ENCODE data around the gene MYRIP.
A peak's percentile ranks its signal among the peaks of the same experiment; 100 is the strongest.

MYRIP gene

DNA sequence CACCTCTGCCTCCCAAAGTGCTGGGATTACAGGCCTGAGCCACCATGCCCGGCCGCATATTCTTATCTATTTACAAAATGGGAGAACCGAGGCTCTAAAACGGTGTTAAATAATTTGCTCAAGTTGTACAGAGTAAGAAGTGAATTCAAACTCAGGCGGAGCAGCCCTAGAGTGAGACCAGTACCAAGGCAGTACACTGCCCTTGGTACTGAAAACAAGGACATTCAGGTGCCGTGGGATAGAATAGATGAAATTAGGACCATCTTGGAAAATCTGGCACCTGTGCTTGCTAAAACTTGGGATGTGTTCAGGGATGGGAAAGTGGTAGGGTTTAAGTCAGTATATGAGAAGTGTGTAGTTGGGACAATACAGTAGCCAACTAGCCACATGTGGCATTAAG lies 100.7 kb downstream of the MYRIP start:
- no peak for DNase-seq

DNA sequence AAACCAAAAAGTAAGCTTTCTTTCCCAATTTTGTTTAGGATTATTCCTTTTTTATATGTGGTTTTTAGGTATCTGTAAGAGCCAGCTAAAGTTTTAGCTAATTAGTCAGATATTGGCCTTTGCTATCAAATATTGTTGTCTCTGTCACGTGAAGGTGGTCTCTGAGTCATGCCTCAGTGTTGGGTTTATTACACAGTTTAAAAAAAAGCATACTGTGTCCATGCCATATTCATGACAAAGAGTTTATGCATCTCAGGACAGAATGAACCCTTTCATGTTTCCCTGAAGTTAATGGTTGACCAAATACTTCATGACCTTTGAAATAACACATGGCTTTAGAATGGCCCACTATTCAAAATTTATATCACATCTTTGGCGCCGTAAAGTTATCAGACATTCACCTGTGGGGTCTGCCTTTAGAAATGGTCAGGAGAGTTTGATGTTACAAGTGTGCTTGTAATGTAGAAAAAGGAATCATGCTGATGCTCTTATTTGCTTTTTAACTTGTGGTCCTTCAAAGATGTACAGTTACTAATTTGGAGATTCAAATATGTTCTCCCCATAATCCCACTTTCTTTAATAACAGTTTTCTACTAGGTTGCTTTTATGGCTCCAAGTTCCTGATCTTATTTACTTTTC lies 101.5 kb downstream of the MYRIP start:
- DNase-seq, result no peak

DNA sequence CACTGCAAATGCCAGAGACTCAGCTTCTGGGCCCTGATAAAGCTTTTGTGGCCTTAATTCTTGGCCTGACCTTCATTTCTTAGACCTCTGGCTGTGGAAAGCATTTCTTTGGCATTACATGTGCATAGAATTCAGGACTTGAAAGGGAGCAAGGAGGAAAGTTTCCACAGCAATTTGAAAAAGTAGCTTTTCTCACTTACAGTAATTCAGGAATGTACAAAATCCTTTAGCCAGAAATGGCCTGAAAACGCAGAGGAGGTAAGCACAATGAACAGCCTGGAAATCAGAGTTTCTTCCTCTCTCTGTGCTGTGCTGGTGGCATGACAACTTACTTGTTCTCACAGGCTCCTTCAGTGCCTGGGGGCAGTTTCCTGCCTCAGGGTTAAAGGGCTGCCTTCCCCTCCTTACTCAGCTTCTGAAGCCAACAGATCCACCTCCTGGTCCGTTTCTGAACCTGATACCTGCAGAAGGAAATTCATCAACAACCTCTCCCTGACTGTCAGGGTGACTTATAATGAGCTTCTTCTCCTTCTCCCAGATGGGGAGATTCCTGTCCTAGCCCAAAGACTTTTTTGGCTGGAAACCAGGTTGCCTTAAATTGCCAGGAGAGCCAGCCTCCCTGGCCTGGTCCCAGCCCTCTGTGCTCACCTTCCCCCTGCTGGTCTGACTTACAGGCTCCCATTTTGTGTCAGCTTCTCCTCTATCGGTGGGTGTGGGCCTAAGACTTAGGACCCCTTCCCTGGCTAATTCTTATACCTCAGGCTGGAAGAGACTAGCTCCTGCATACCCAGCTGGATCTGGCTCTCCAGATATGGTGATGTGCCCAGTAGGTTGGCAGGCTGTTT lies 102.3 kb downstream of the MYRIP start:
- peak; percentile 16 for DNase-seq

DNA sequence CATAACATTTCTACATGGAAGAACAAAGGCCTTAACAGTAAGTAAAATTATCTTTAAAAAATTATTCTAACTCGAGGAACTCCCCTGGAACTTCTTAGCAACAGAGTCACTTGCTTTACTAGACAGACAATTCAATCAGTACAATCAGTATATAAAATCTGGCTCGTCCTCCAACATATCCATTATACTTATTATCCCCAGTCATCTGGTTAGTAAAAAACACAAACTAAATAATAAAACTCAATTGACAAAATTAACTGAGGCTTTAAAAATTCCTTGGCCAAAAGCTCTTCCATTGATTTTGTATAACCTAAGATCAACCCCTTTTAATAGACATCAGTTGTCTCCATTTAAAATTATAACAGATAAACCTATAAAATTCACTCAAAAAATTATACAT lies 105.6 kb downstream of the MYRIP start:
- DNase-seq, result no peak

DNA sequence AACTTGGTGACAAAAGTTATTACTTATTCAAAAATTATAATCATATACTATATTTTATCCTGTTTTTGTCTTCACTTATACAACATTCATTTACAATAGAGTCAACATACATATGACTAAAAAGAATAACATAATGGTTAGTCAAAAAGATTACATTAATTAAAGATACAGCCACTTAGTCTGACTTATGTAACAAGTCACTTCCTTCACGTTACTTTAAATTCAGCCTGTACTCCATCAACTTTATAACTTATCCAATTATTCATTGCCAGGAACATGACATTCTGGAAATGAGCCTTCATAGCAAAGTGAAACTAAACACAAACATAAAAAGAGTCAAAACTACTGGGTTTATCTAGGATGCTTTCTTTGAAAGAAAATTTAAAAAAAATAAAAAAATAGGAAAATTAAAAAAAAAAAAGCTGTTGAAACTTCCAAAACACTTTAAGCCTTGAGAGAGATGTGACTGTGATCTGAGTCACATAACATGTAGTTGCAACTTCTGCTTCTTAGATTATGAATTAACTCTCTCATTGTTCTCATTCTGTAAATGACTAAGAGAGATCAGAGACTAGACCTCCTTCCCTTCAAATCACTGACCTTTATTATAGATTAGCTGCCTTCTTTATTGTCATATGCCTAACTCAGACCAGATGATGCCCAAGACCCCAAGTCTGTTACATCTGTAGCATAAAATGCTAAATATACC lies 107.8 kb downstream of the MYRIP start:
- DNase-seq, result no peak

DNA sequence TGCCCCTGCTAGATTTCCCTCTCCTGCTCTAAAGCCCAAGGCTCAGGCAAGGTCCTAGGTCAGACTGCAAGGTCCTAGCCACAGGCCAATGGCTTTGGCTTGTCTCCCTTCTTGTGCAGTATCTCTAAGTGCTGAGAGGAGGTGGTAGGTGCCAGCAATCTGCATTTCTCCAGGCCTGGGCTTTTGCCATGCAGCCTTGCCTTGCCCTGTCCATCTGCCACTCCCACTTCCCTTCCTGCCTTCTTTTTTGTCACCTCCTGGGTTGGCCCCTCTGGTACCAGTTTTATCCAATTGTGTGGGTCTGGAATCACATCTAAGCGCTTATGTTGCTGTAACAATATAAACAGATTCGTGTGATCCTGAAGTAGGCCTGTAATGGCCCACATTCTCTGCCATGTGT lies 109.9 kb downstream of the MYRIP start:
- DNase-seq, result no peak

DNA sequence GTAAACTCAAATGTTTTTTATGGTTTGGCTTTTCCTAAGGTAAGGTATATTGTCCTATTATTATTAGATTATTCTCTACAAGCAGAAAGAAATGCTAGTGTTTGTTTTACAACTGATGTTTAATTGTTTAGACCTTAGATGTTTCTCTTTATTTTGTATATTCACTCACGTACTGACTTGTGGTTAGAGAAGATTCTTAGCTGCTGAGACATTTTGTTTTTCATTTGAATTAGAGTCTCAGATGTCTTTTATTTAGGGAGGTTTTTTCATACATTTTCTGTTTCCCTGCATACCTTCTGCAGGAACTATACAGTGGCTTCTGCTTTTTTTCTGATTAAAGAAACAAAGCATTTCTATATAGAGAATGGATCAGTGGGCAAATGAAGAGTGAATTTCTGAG lies 110.9 kb downstream of the MYRIP start:
- no peak for DNase-seq

DNA sequence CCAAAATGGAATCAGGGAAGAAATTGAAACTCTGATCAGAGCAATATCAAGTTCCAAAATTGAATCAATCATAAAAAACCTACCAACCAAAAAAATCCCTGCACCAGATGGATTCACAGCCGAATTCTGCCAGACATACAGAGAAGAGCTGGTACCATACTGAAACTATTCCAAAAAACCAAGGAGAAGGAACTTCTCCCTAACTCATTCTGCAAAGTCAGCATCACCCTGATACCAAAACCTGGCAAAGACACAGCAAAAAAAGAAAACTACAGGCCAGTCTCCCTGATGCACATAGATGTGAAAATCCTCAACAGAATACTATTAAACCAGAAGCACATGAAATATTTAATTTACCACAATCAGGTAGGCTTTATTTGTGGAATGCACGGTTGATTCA lies 118.1 kb downstream of the MYRIP start:
- no peak for DNase-seq

DNA sequence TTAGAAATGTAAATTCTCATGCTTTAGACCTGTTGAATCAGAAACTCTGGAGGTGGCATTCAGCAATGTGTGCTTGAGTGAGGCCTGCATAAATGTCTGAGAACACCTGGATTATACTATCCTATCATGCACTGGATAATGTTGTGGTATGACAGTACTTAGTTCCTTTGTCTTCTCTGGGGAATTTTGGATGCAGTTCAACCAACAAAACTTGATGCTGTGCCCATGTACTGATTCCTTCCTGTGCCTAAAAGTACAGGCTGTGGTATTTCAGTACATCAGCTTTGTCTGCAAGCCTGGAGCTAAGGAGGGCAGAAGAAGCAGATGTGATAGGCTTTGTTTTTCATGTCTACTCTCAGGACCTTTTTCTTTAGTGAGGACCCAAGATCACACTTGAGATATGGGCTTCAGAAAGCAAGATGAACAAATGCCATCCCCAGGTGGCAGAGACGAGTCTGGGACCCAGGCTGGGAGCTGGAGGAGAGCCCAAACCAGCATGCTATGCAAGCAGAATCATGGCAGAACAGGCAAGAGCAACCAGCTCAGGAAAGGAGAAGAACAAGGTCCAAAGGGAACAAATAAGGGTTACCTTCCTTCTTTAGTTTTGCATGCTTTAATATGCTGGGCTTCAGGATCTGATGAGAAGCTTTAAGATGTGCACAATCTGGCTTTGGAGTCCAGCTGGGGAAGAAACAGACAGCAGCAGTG lies 124.7 kb downstream of the MYRIP start:
- DNase-seq, result no peak

DNA sequence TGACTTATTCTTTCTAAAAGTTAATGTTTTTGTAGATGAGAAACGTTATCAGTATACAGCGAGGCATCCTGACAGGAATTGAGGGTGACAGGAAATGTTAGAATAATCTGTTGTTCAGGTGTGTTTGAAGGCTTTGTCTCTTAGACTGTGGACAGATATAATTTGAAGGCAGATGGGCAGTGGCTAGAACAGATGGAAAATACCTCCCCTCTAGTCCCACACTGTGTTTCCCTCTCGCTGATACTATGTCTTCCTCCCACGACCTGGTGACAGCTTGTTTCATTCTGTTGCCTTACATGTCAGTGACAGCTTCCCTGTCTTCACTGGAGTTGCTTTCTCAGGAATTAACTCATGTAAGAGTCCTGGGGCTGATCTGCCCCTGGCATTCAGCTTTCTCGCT lies 125.3 kb downstream of the MYRIP start:
- DNase-seq, result no peak

DNA sequence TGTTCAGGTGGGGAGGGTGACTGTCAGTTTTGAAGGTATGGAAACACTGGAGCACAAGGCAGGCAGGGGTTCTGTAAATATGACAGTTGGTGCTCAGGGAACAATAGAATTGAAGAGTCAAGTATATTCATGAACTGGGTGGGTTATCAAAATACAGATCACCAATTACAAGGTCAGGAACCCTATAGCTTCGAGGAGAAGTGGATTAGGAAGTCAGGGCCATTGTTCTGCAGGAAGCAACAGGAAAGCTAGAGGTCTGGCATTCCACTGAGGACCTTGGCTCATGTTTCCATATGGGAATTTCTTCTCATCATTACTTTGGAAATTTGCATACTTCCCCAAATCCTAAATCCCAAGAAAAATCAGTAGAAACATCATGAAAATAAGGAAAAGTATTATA lies 125.9 kb downstream of the MYRIP start:
- DNase-seq, result no peak

DNA sequence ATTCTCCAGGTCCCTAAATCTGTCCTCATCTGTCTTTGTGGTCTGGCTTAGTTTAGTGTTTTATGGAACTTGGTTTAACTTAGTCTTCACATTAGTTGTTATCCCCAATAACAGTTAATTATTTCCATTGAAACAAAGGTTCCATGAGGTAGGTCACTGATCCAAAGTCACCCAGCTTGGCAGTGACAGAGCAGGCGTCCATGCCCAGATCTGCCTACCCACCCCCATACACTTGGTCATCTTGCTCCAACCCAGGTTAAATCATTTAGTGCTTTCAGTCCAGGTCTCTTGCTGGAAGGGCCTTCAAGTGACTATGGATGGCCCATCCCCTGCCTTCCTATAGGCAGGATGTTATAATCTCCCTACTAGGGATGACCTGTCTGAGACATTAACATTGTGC lies 127.4 kb downstream of the MYRIP start:
- DNase-seq, result no peak

DNA sequence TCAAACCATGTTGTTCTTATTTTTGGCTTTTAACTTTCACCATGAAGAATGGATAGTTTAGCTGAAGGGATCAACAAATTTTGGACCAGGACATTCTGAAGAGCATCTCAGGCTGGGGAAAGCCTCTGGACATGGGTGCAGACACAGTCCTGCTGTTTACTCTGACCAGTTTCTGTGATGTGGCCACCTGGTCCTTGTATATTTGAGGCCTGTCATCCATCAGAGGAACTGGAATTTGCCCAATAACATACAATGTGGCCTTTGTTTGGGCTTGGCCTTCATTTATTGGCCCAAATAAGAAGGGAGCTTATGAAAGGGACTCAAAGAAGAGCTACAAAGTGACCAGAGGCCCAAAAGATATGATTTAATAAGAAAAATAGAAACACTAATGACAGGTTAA lies 127.9 kb downstream of the MYRIP start:
- no peak for DNase-seq

DNA sequence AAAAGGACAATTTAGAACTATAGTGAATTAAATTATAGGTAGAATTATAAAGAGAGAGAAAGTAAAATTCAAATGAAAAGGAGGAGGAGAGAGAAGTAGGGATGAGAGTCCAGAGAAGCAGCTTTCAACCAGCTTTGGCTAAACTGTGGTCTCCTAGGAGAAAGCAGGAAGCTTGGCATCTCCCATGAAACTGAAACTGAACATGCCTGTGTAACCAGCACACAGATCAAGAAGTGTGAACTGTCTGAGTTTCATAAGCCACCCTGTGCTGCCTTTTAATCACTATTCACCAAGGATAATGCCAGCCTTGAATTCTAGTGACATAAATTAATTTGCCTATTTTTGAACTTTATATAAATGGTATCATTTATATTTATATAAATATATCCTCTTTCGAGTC lies 128.5 kb downstream of the MYRIP start:
- no peak for DNase-seq

DNA sequence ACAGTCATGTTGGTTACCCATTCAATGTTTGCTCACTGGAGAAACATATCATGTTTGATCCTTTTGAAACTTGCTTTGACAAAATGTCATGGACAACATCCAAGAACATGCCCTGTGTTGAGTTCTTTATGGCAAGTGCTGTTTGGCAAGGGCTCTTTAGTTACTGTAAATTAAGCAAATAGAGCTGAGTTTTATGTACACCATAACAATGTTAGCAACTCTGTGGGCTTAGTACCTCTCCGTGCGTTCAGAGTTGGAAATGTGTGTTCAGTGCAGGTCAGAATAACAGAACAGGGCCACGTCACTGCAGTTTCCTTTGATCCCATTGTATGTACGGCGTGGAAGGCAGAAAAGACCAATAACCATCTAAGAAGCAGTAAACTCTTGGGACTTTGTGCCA lies 132.5 kb downstream of the MYRIP start:
- DNase-seq, result no peak

DNA sequence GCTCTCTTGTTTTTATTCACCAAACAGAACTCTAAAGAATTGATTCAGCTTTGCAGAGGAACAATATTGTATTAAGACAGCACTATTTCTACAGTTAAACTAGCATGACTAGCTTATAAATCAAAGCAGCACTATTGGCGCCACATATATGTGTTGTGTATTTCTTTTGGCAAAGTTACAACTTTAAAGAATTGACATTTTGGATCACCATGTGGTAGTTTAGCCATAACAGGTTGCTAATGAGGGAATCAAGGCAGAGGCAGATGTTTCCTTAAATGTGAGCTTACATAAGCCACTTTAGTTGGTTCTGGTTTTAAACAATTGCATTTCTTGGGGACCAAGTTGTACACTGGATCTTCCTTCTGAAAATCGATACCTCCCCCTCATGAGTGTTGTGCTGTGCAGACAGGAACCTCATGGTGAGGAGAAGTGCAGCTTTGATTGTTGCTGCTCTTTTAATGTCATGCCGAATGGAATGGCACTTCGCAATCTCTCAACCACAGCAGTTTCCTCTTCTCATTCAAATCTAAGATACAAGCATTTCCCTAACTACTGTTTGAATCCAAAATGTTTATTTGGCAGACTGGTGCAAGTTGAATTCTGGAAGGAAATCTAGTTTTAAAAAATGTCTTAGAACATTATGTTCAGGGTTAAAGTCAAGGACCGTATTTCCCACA lies 151.2 kb downstream of the MYRIP start:
- DNase-seq, result no peak

DNA sequence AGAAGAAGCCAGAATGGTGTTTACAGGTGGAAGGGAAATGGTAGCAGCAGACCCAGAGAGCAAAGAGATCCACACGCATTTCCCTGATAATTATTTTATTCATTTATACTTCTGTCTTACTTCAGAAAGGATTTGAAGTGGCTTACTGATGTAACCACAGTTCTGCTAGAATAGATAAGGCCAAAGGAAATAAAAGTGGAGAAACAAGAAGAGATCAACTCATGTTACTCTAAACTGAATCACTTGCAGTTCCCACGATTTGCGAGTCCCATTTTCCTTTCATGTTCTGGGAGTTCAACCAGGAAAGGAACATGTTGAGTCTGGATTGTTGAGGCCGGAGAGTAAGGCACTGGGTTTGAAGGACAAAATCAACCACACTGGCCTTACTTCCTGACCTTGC lies 151.8 kb downstream of the MYRIP start:
- no peak for DNase-seq

DNA sequence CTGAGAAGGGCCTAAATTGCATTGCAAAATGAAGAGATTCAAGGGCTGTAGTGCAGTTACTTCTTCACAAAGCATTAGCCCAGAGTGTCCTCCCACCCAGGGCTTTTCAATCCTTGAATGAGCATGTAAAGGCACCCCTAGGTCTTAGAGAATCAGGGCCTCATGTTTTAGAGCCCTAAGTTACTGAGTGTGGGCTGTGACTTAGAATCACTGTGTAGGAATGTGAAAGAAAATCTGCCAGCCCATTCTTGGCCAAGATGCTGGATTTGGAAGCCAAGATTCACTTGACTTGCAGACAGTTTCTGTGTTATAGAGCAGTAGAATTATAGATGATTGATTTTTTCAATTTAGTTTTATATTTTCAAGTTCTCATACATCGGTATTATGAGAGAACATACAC lies 153.2 kb downstream of the MYRIP start:
- DNase-seq, result no peak

DNA sequence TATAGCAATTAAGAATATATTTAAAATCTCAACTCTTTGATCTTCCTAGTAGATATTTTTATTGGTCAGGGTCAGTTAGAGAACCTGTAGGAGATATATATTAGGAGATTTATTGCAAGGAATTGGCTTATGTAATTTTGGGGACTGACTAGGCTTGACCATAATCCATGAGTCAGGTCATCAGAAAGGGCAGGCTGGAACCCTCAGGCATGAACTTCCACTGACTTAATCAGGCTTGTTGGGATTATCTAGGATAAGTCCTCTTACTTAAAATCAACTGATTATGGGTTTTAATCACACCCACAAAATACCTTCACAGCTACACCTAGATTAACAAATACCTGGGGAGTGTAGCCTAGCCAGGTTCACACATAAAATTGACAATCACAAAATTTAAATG lies 156.1 kb downstream of the MYRIP start:
- DNase-seq, result no peak

DNA sequence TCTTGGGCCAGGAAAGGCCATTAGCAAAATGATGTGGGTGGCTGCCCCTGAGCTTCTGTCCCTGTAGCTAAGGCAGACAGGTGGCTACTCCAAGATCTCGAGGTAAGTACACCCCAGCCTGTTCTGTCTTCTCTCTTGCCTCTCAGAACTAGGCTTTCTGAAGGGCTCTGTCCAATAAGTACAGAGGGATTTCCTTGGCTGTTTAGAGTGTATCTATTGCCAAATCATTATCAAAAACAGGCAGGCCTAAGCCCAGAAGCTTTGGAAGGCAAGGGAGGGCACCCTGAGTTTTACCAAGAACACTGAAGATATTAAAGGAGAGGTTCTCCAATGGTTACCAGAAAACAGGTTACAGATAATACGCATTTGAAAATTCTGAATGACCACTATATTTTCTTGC lies 156.6 kb downstream of the MYRIP start:
- no peak for DNase-seq

DNA sequence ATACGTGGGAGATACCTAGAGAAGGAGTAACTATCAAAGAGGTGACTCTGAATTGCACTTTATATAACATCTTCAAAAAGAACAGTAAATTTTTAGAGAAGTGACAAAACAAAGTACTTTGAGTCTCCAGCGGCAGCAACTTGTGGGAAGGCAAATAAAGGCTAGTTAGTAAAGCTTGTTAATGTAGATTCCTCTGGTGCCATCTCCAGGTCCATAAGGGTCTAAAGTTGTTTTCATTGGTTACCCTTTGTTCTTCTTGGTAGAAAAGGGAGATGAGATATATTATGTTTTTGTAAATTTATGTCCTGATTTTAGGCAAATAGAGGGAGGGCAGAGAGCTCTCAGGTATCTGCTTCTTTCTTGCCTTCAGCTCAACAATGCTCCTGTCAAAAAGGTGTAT lies 161.6 kb downstream of the MYRIP start:
- DNase-seq, result no peak

DNA sequence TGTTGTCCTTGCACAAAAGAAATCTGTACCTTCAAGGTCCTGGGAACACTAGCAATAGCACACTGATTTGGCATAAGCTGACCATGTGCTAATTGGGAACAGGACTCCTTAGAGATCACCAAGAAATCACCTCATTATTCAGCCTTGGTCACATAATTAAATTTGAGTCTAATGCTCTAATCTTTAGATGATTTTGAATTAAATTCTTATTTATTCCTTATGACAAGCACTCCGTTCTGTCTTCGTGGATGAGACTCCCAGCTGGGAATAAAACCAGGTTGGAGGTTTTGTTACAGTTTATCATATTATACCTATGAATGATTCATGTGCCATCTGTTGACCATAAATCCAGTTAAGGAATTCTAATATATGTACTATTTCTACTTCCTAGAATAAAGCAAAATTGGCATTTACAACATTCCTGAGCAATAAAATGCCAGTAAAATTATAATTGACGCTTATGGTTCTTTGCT lies 162.2 kb downstream of the MYRIP start:
- no peak for DNase-seq

DNA sequence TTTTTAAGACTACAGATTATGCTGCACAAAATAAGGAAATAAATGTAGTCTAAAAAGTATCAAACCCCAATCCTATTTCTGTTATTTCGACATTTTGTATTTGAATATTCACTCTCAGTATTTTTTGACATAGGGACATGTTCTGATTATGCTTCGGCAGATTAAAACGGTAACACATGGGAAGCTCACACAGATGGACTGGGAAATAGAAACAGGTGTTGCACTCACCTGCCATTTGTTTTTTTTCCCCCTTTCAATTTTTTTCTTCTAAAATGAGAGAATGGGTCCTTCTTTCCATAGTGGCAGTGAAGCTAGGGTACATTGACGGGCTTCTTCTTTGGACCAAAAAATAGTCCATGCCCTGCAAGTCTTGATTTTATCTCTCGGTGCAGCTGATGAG lies 163.1 kb downstream of the MYRIP start:
- DNase-seq, result no peak
